Neural progenitor cell (in vitro differentiated cells): ENCODE data around the gene SSBP3. TPM values are rescaled to one million over a fixed set of nuclear protein-coding genes. Genes with fewer than 3 reads are reported as not detected.
"Not testable (repeated sequence)": the region's sequence is repeated elsewhere in the genome, so short reads cannot be mapped to it uniquely, and the experiment has no call there.

Experiments used
- DNase-seq: peaks from one replicate; pipeline ENCODE4 v3.0.0-alpha.2; 2016; ENCODE audit warnings: low spot score
- H2AFZ ChIP-seq: fragments of 200-600 bp; sonication (generic); replicated peaks from 2 replicates; pipeline ENCODE4 v1.6.1; 2016; ENCODE audit warnings: antibody characterized with exemption
- H3F3A ChIP-seq: fragments of 200-600 bp; sonication (generic); 2 replicates; pipeline ENCODE4 v1.6.1; 2016; ENCODE audit warnings: antibody characterized with exemption, low read depth
- H3K27ac ChIP-seq: fragments of 200-600 bp; sonication (generic); 2 replicates; pipeline ENCODE4 v1.5.1; 2016; ENCODE audit warnings: mild to moderate bottlenecking
- H3K27me3 ChIP-seq: fragments of 200-600 bp; sonication (generic); 2 replicates; pipeline ENCODE4 v1.6.1; 2016; ENCODE audit warnings: mild to moderate bottlenecking, moderate library complexity
- H3K36me3 ChIP-seq: fragments of 200-600 bp; sonication (generic); 2 replicates; pipeline ENCODE4 v1.5.1; 2016
- H3K4me1 ChIP-seq: fragments of 200-600 bp; sonication (generic); 2 replicates; pipeline ENCODE4 v1.6.1; 2016; ENCODE audit warnings: mixed run types
- H3K4me2 ChIP-seq: fragments of 200-600 bp; sonication (generic); 2 replicates; pipeline ENCODE4 v1.6.1; 2016
- H3K4me3 ChIP-seq: fragments of 200-600 bp; sonication (generic); 2 replicates; pipeline ENCODE4 v1.5.1; 2016
- H3K79me2 ChIP-seq: fragments of 200-600 bp; sonication (generic); 2 replicates; pipeline ENCODE4 v1.6.1; 2016; ENCODE audit warnings: low read depth
- H3K9ac ChIP-seq: fragments of 200-600 bp; sonication (generic); 2 replicates; pipeline ENCODE4 v1.6.1; 2016
- H3K9me3 ChIP-seq: fragments of 200-600 bp; sonication (generic); 2 replicates; pipeline ENCODE4 v1.5.1; 2016; ENCODE audit warnings: low read depth
- H4K20me1 ChIP-seq: fragments of 200-600 bp; sonication (generic); 2 replicates; pipeline ENCODE4 v1.6.1; 2016; ENCODE audit warnings: low read depth
- H3K27ac Mint-ChIP-seq: 3 replicates; pipeline ENCODE4 v1.8.0; 2021; ENCODE audit warnings: mixed read lengths
- H3K27me3 Mint-ChIP-seq: 2 replicates; pipeline ENCODE4 v1.8.0; 2022; ENCODE audit warnings: low read depth, mild to moderate bottlenecking, inconsistent platforms, moderate library complexity, mixed read lengths; ENCODE audit not compliant: insufficient read depth
- H3K36me3 Mint-ChIP-seq: 3 replicates; pipeline ENCODE4 v1.8.0; 2021; ENCODE audit warnings: mixed read lengths
- H3K4me1 Mint-ChIP-seq: 3 replicates; pipeline ENCODE4 v1.8.0; 2021; ENCODE audit warnings: mixed read lengths
- H3K4me3 Mint-ChIP-seq: 3 replicates; pipeline ENCODE4 v1.8.0; 2021; ENCODE audit warnings: mild to moderate bottlenecking, moderate library complexity, mixed read lengths
- H3K9me3 Mint-ChIP-seq: 3 replicates; pipeline ENCODE4 v1.8.0; 2020; ENCODE audit warnings: mixed read lengths
- EZH2 ChIP-seq: fragments of 200-600 bp; sonication (generic); IDR thresholded peaks from 2 replicates; pipeline ENCODE4 v1.6.1; 2017; ENCODE audit warnings: antibody characterized with exemption, mild to moderate bottlenecking, moderate library complexity
- EZH2phosphoT487 ChIP-seq: fragments of 200-600 bp; sonication (generic); IDR thresholded peaks from 2 replicates; pipeline ENCODE4 v1.6.1; 2017; ENCODE audit warnings: antibody characterized with exemption
- total RNA-seq: library from RNA; depleted of rRNA; stranded (reverse); fragments of >200 nt; gene quantifications from 2 replicates; pipeline ENCODE4 v1.2.3, GENCODE V29; 2015; ENCODE audit warnings: low replicate concordance
- TF ChIP-seq, protein P1 (sequence below): fragments of 200-600 bp; sonication (generic); IDR thresholded peaks from 2 replicates; pipeline ENCODE4 v1.5.1; 2017; ENCODE audit warnings: antibody characterized with exemption, mild to moderate bottlenecking

The SSBP3 gene
- total RNA-seq, 1 donor from 2014 or later = 53.0 TPM

DNA sequence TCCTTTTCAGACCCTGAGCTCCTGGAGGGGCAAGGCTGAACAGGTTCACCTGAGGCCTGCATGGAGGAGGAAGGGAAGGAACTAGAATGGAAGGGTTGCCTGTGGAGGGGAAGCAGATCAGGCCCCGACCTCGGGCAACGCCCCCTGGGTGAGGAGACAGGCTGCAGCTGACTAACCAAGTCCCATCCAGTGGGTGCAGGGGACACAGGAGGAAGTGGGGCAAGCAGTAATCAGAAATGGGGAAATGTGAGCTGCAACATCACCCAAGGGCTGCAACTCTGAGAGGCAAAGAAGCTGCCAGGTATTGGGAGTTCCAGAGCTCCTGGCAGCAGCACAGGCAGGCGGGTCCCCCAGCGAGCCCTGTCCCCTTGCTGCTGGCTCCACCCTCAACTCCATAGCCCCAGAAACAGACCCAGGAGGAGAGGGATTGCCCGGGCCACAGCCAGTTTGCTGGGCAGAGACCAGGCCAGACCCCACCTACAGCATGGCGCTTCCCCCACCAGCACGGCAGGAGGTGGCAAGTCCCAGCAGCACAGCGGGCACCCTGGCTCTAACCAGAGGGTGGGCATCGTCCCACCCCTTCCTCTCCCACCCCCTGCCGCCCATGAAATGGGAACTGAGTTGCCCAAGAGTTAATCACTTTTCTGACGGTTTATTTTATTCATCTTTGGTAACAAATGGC lies 167.7 kb downstream of the SSBP3 start:
- Mint-ChIP-seq H3K36me3 (peaks cover 34% of the 10 kb centered on the region), H3K9me3 (peaks cover 4% of the 10 kb centered on the region), H3K27me3 (peaks cover 4% of the 10 kb centered on the region), H3K4me3 (no peak overlapping the region), H3K4me1 (peaks cover 4% of the 10 kb centered on the region), H3K27ac (no peak overlapping the region)
- Histone ChIP-seq H3K9ac (no peak overlapping the region), H4K20me1 (peaks cover 5% of the 10 kb centered on the region), H3K4me1 (no peaks in the 10 kb centered on the region), H3K27me3 (no peaks in the 10 kb centered on the region), H3K27ac (no peak overlapping the region), H3K4me2 (no peak overlapping the region), H3K79me2 (no peaks in the 10 kb centered on the region), H3K36me3 (no peaks in the 10 kb centered on the region), H3K9me3 (no peaks in the 10 kb centered on the region), H3F3A (no peaks in the 10 kb centered on the region), H3K4me3 (no peak overlapping the region), H2AFZ (no peak overlapping the region)
- TF ChIP-seq EZH2 (no peak), EZH2phosphoT487 (no peak)
- TF ChIP-seq, protein P1, sequence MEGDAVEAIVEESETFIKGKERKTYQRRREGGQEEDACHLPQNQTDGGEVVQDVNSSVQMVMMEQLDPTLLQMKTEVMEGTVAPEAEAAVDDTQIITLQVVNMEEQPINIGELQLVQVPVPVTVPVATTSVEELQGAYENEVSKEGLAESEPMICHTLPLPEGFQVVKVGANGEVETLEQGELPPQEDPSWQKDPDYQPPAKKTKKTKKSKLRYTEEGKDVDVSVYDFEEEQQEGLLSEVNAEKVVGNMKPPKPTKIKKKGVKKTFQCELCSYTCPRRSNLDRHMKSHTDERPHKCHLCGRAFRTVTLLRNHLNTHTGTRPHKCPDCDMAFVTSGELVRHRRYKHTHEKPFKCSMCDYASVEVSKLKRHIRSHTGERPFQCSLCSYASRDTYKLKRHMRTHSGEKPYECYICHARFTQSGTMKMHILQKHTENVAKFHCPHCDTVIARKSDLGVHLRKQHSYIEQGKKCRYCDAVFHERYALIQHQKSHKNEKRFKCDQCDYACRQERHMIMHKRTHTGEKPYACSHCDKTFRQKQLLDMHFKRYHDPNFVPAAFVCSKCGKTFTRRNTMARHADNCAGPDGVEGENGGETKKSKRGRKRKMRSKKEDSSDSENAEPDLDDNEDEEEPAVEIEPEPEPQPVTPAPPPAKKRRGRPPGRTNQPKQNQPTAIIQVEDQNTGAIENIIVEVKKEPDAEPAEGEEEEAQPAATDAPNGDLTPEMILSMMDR = no peak
- DNase-seq = no peak

DNA sequence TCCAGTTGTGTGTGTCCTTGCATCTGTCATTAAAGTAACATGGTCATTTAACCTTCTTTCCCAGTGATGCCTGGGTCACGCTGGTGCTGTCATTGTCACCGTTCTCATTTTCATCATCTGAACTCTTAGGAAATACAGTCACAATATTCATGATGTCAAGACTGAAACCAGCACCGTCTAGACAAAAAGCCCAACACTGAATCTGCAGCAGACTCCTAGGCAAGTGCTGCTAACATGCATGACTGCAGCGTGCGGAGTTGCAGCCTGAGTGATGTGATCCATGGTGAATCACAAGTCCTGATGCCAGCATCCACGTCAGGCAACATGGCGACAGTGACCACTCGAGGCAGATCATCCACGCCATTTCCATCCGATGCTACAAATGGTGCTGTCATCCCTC lies 168.6 kb downstream of the SSBP3 start:
- no peak overlapping the region for H3K4me2 ChIP-seq
- H3K9me3 Mint-ChIP-seq = peaks cover 4% of the 10 kb centered on the region
- H3K79me2 ChIP-seq = no peaks in the 10 kb centered on the region
- no peaks in the 10 kb centered on the region for H3K4me1 ChIP-seq
- no peaks in the 10 kb centered on the region for H3K9me3 ChIP-seq
- no peak overlapping the region for H3K27ac Mint-ChIP-seq
- peaks cover 29% of the 10 kb centered on the region for H3K36me3 Mint-ChIP-seq
- no peak for DNase-seq
- no peak for TF ChIP-seq EZH2phosphoT487
- TF ChIP-seq EZH2 = no peak
- TF ChIP-seq, protein P1 = no peak
- H2AFZ ChIP-seq = no peak overlapping the region
- no peaks in the 10 kb centered on the region for H3F3A ChIP-seq
- no peak overlapping the region for H3K9ac ChIP-seq
- H3K4me3 ChIP-seq = no peak overlapping the region
- H3K27me3 ChIP-seq = no peaks in the 10 kb centered on the region
- H3K27me3 Mint-ChIP-seq = peaks cover 4% of the 10 kb centered on the region
- no peak overlapping the region for H3K27ac ChIP-seq
- H3K4me3 Mint-ChIP-seq = no peak overlapping the region
- no peaks in the 10 kb centered on the region for H3K36me3 ChIP-seq
- peaks cover 5% of the 10 kb centered on the region for H4K20me1 ChIP-seq
- peaks cover 4% of the 10 kb centered on the region for H3K4me1 Mint-ChIP-seq

DNA sequence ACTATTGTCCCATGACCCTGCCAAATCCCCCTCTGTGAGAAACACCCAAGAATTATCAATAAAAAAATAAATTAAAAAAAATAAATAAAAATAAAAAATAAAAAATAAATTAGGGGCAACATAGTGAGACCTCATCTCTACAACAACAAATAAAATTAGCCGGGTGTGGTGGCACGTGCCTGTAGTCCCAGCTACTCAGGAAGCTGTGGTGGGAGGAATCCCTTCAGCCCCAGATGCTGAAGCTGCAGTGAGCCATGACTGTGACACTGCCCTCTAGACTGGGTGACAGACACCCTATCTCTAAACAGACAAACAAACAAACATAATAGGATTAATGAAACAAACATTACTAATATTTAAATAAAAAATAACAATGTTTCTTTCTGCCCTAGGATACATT lies 171.9 kb downstream of the SSBP3 start:
- TF ChIP-seq EZH2 (no peak), EZH2phosphoT487 (no peak)
- TF ChIP-seq, protein P1 = no peak
- peaks cover 4% of the 10 kb centered on the region for H3K9me3 Mint-ChIP-seq
- H3K36me3 ChIP-seq = no peaks in the 10 kb centered on the region
- H3K4me3 ChIP-seq = no peak overlapping the region
- no peaks in the 10 kb centered on the region for H3K4me1 ChIP-seq
- H3K27ac Mint-ChIP-seq = no peak overlapping the region
- no peak overlapping the region for H3K9ac ChIP-seq
- peaks cover 2% of the 10 kb centered on the region for H3K27me3 Mint-ChIP-seq
- H3K36me3 Mint-ChIP-seq = peaks cover 31% of the 10 kb centered on the region
- H3K27me3 ChIP-seq = no peaks in the 10 kb centered on the region
- no peak overlapping the region for H2AFZ ChIP-seq
- DNase-seq = no peak
- H3K4me1 Mint-ChIP-seq = peaks cover 10% of the 10 kb centered on the region
- H3K4me2 ChIP-seq = no peak overlapping the region
- H4K20me1 ChIP-seq = peaks cover 5% of the 10 kb centered on the region
- H3F3A ChIP-seq = no peaks in the 10 kb centered on the region
- H3K4me3 Mint-ChIP-seq = no peak overlapping the region
- H3K79me2 ChIP-seq = no peaks in the 10 kb centered on the region
- H3K9me3 ChIP-seq = no peaks in the 10 kb centered on the region
- no peak overlapping the region for H3K27ac ChIP-seq

DNA sequence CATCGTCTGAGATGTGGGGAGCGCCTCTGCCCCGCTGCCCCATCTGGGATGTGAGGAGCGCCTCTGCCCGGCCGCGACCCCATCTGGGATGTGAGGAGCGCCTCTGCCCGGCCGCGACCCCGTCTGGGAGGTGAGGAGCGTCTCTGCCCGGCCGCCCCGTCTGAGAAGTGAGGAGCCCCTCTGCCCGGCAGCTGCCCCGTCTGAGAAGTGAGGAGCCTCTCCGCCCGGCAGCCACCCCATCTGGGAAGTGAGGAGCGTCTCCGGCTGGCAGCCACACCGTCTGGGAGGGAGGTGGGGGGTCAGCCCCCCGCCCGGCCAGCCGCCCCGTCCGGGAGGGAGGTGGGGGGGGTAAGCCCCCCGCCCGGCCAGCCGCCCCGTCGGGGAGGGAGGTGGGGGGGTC lies 173.0 kb downstream of the SSBP3 start:
- H3K4me3 ChIP-seq = not testable (repeated sequence)

More for the DNA sequence above, 173.0 kb downstream of the SSBP3 start:
- not testable (repeated sequence) for H3K27me3 Mint-ChIP-seq, H3K27me3 ChIP-seq, H3K9me3 ChIP-seq, H2AFZ ChIP-seq, H3K27ac ChIP-seq, H3K27ac Mint-ChIP-seq, H3K4me3 Mint-ChIP-seq, H3K4me1 ChIP-seq, H3K9me3 Mint-ChIP-seq, H3K9ac ChIP-seq, H3K4me2 ChIP-seq, DNase-seq, H3K79me2 ChIP-seq, H3F3A ChIP-seq, H3K36me3 ChIP-seq
- peaks cover 13% of the 10 kb centered on the region for H4K20me1 ChIP-seq
- peaks cover 31% of the 10 kb centered on the region for H3K36me3 Mint-ChIP-seq
- H3K4me1 Mint-ChIP-seq = peaks cover 16% of the 10 kb centered on the region
